Measurements from ENCODE around the gene C1orf167.

The C1orf167 gene

GRCh38 chr1:11786168-11786567, 24.2 kb downstream of the C1orf167 start:
- DNase-seq (ENCODE audit: low read depth), result no peak

- DNase-seq (ENCODE audit: low read depth), result no peak
These were observed 25.3 kb downstream of the C1orf167 start for GRCh38 chr1:11787251-11787803.

- no peak for DNase-seq (ENCODE audit: low read depth)
These were observed 25.9 kb downstream of the C1orf167 start for GRCh38 chr1:11787804-11788436.

DNA sequence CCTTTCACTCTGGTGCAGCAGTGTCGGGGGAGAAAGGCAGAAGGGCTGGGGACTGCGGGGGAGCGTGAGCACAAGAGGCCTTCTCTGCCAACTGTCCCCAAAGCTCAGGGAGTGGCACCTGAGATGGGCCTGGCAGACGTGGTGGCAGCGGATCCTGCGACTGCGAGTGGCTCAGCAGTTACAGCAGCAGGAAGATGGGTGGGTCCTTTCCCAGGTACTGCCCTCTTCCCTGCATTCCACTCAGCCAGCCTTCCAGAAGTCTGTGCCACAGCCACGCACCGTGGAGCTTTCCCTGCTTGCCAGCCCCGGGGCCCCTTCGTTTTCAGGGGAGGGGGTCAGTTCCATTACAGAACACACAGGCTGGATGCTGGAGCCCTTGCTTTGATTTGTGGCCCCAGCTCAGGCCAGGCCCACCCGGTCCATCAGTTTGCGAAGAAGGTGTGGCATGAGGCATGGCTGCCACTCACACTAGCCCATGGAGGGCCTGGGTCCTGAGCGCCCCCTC, 26.6 kb downstream of the C1orf167 start:
- no peak for DNase-seq (ENCODE audit: low read depth)

DNA sequence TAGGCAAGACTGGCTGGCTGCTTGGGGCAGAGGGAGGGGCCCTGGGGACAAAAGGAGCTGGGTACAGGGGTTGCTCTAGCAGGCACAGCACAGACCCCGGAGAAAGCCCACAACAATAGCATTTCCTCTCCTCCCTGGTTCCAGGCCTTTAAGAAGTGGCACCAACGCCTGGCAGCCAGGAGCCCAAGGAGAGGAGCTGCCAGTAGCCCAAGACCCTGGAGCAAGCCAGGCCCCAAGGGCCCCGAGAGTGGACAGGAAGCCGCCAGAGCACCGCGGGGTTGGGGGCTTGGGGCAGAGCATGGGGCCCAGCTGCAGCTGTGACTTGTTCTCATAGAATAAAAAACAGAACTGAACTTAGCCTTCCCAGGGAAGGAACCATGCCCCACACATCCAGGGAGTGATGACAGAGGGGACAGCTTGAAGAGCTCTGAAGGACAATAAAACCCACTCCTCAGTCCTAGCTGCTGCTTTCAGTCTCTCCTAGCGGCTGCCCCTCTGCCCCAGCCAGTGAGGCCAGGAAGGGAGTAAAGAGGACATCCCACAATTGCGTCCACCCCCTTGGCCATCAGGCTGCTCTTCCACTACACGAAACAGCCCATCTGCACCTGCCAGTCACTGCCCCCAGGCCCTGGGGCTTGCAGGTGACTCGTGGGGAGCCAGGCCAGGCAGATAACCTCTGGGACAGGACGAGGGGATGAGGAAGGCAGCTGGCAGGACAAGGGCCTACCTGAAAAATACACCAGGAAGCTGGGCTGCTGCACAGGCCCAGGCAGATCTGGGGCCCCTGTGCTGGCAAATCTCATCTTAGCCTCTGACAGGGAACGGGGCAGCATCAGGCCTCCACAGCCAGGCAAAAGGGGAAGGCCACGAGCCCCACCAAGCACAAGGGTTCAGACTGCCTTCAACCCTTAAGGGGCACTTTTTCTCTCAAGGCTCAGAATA, 27.4 kb downstream of the C1orf167 start:
- no peak for DNase-seq (ENCODE audit: low read depth)

DNA sequence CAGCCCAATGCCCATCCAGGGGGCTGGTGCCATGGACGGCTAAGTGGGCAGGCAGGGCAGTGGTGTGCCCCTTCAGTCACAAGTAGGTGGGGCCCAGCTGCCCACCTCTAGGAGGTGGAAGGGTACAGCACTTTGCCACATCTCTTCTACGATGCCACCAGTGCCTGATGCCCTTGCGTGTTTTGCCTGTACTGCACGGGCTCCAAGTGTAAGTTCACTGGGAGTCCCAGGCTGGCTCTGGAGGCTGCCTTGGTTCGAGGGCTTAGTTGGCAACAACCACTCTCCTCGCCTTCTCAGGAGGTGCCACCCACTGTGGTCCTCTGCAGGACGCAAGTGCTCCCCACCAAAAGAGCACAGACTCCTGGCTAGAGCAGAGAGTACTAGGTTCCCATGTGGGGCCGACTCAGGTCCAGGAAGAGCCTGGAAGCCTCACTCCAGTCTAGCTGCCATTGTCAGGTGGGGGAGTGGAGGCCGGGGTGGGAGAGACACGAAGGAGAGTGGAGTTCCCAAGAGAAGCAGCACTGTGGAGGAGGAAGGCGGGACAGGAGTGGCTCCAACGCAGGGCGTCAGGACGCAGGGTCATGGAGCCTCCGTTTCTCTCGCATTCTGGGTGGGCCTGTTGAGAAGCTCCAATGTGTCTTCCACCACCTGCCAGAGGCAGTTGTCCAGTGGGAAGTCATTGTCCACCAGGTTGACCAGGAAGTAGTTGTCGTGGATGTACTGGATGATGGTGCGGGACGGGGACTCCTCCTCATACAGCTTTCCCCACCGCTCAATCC, 28.3 kb downstream of the C1orf167 start:
- no peak for DNase-seq (ENCODE audit: low read depth)

GRCh38 chr1:11790880-11791715, 29.1 kb downstream of the C1orf167 start:
- no peak for DNase-seq (ENCODE audit: low read depth)

- DNase-seq (ENCODE audit: low read depth), result no peak
These were observed 30.1 kb downstream of the C1orf167 start for GRCh38 chr1:11792106-11792505.

GRCh38 chr1:11793819-11794218, 31.8 kb downstream of the C1orf167 start:
- no peak for DNase-seq (ENCODE audit: low read depth)

GRCh38 chr1:11794446-11795237, 32.6 kb downstream of the C1orf167 start:
- no peak for DNase-seq (ENCODE audit: low read depth)

DNA sequence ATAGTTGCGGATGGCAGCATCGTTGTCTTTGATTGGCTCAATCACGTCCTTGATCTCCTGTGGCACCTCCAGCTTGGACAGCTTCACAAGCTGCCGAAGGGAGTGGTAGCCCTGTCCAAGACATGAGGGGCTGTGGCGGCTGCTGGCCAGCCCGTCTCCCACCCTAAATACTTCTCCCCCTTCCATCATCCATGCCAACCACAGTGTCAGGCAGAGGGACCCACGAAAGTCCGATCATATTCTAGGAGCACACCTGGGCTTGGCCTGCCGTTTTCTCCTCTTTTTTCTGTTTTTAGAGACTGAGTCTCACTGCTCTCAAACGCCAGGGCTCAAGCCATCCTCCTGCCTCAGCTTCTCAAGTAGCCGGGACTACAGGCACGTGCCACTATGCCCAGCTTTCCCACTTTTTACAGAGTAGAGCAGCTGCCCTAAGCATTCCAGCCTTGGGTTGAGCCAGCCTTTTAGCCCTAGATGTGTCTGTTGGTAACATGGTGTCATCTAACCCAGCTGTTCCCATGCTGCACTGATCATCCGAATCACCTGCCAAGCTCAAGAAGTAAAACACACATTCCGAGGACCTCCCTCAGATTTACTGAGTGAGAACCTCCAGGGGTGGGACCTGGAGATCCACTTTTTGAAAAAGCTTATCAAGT, 33.4 kb downstream of the C1orf167 start:
- DNase-seq (ENCODE audit: low read depth), result no peak

- no peak for DNase-seq (ENCODE audit: low read depth)
These were observed 34.2 kb downstream of the C1orf167 start for GRCh38 chr1:11796036-11796828.

GRCh38 chr1:11797525-11798216, 35.7 kb downstream of the C1orf167 start:
- peak; percentile 91 for DNase-seq (ENCODE audit: low read depth)

GRCh38 chr1:11799099-11799498, 37.1 kb downstream of the C1orf167 start:
- DNase-seq (ENCODE audit: low read depth), result no peak

GRCh38 chr1:11799896-11800295, 37.9 kb downstream of the C1orf167 start:
- DNase-seq (ENCODE audit: low read depth), result no peak

DNA sequence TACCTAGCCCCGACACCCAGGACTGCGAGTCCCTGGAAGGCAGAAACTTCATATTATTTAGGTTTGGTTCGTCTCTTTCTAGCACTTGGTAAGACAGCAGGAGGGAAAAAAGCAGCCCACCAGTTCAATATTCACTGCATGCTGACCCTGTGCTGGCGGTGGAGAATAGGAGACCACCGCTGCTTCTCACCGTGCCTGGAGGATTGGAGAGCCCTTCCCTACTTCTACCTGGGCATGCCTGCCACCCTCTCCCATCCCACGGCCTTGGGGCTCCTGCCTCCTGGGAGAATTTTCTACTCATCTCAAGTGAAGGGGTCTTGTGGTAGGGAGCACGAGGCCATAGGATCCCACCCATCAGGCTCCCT, 38.4 kb downstream of the C1orf167 start:
- DNase-seq (ENCODE audit: low read depth), result no peak

DNA sequence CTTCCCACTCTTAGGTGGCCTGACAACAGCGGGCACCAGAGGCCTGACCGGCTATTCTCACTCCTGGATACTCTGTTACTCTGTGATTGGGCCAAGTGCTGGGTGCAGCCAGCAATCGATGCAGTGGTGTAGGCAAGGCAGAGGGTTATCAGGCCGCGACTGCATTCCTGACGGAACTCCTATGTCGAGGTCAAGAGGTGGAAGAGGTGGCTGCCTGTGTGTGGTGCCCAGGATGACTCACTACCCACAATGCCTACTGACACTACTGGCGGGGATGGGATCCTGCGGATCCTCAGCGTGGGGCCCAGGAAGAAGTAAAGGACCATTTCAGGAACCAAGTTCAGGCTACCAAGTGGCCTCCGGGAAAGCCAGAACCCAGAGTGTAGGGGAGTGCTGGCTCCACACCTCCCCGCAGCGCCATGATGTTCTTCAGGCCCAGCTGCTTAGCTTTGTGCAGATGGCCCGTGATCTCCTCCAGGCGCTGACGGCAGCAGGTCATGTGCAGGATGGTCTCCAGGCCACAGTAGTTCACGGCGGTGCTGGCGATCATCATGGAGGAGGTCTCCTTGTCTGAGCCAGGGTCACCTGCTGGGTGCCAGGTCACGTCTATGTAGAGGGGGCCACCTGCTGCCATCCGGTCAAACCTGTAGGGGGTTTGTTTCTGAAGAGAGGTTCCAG, 38.9 kb downstream of the C1orf167 start:
- no peak for DNase-seq (ENCODE audit: low read depth)

DNA sequence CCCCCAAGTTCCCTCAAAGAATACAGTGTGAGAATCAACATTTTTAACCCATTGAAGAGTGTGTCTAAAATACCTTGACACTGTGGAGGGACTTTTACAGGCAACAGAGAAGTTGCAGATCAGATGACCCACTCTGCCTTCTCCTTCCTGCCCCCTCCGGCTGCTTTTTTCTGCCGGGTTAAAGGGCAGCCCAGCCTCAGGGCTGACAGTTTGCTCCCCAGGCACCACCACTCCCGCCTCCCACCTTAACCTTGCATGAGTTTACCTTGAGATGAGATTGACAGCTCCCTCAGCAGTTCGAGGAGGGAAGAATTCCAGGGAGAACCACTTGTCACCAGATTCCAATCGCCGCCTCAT, 40.6 kb downstream of the C1orf167 start:
- DNase-seq (ENCODE audit: low read depth), result peak; percentile 25

All from CMK (cell line).